ENCODE results near the gene ERCC6.

- no peak for TF ChIP-seq EZH2 (IDR thresholded peaks at IDR 0.05)
- no peak for TF ChIP-seq POLR2AphosphoS5 (IDR thresholded peaks at IDR 0.05; ENCODE audit: borderline replicate concordance, low read depth, low read length)
- no peak for TF ChIP-seq FOXP2 (optimal IDR thresholded peaks at IDR 0.05; ENCODE audit: control extremely low read depth, extremely low read length, insufficient read depth)
Observed at GRCh38 chr10:49579621-49580020, 40.7 kb upstream of the ERCC6 start.

All from SK-N-MC (cell line).